AG09309 (cell line): ENCODE results near the gene FAM241A.

Experiments
- DNase-seq: peaks from one replicate; pipeline ENCODE4 v3.0.0-alpha.2; 2010; ENCODE audit warnings: low read depth
- H3K4me3 ChIP-seq: 2 replicates; pipeline ENCODE4 v1.5.1; 2011; ENCODE audit warnings: mild to moderate bottlenecking, low read depth, low read length, moderate library complexity; ENCODE audit not compliant: control insufficient read depth
- CTCF ChIP-seq: IDR thresholded peaks from 2 replicates; pipeline ENCODE4 v1.5.1; 2011; ENCODE audit warnings: mild to moderate bottlenecking, low read depth, low read length, inconsistent platforms; ENCODE audit not compliant: insufficient read depth, control insufficient read depth; ENCODE audit errors: missing control alignments

Gene FAM241A

GRCh38 chr4:112130906-112131305, 14.3 kb upstream of the FAM241A start:
- DNase-seq = no peak
- no peak for TF ChIP-seq CTCF
- H3K4me3 ChIP-seq = no peak overlapping the region

GRCh38 chr4:112136551-112136950, 8.7 kb upstream of the FAM241A start:
- no peak overlapping the region for H3K4me3 ChIP-seq
- TF ChIP-seq CTCF = no peak
- no peak for DNase-seq

- H3K4me3 ChIP-seq = no peak overlapping the region
- no peak for TF ChIP-seq CTCF
Observed at GRCh38 chr4:112138538-112138937, 6.7 kb upstream of the FAM241A start.

GRCh38 chr4:112140536-112140935, 4.7 kb upstream of the FAM241A start:
- DNase-seq = no peak
- no peak for TF ChIP-seq CTCF
- H3K4me3 ChIP-seq = no peak overlapping the region

More at GRCh38 chr4:112138538-112138937, 6.7 kb upstream of the FAM241A start:
- no peak for DNase-seq

- no peak overlapping the region for H3K4me3 ChIP-seq
- no peak for TF ChIP-seq CTCF
- DNase-seq = no peak
Observed at GRCh38 chr4:112141366-112142138, 3.7 kb upstream of the FAM241A start.

GRCh38 chr4:112142182-112142581, 3.1 kb upstream of the FAM241A start:
- no peak for DNase-seq
- H3K4me3 ChIP-seq = no peak overlapping the region
- no peak for TF ChIP-seq CTCF
